Central memory CD8-positive, alpha-beta T cell (primary cell): Measurements from ENCODE around the gene NEURL2.
A peak's percentile ranks its signal among the peaks of the same experiment; 100 is the strongest.

Experiments
- ATAC-seq: fragments of 150-1000 bp; cut with Tn5 transposase; replicated peaks from 2 replicates; pipeline ENCODE4 v1.10.0; 2022; ENCODE audit warnings: mild to moderate bottlenecking, moderate FRiP score, moderate number of reproducible peaks; ENCODE audit not compliant: poor library complexity, severe bottlenecking; ENCODE audit errors: extremely low read depth
- DNase-seq, 2 donors: peaks; one replicate each; pipeline ENCODE4 v3.0.0; 2021; ENCODE audit warnings: low spot score in 2 of 2
- H3K27ac Mint-ChIP-seq: one replicate; pipeline ENCODE4 v1.8.0; 2022; ENCODE audit warnings: low read depth, mild to moderate bottlenecking, moderate library complexity, mixed read lengths
- H3K27me3 Mint-ChIP-seq: one replicate; pipeline ENCODE4 v1.8.0; 2022; ENCODE audit warnings: mixed read lengths
- H3K36me3 Mint-ChIP-seq: one replicate; pipeline ENCODE4 v1.8.0; 2022; ENCODE audit warnings: mild to moderate bottlenecking, moderate library complexity, mixed read lengths; ENCODE audit not compliant: insufficient read depth
- H3K4me1 Mint-ChIP-seq: one replicate; pipeline ENCODE4 v1.8.0; 2022; ENCODE audit warnings: mixed read lengths
- H3K4me3 Mint-ChIP-seq: one replicate; pipeline ENCODE4 v1.8.0; 2022; ENCODE audit warnings: mild to moderate bottlenecking, moderate library complexity, mixed read lengths
- H3K9me3 Mint-ChIP-seq: one replicate; pipeline ENCODE4 v1.8.0; 2022; ENCODE audit warnings: mixed read lengths

NEURL2 gene

GRCh38 chr20:45927071-45927878 is 36.3 kb upstream of the NEURL2 start:
- no peak overlapping the region for H3K27ac Mint-ChIP-seq
- ATAC-seq (no peak), DNase-seq (no peak)
- no peaks in the 10 kb centered on the region for H3K9me3 Mint-ChIP-seq
- no peak overlapping the region for H3K4me3 Mint-ChIP-seq
- peaks cover 4% of the 10 kb centered on the region for H3K36me3 Mint-ChIP-seq
- H3K27me3 Mint-ChIP-seq = no peaks in the 10 kb centered on the region
- H3K4me1 Mint-ChIP-seq = peaks cover 5% of the 10 kb centered on the region

DNA sequence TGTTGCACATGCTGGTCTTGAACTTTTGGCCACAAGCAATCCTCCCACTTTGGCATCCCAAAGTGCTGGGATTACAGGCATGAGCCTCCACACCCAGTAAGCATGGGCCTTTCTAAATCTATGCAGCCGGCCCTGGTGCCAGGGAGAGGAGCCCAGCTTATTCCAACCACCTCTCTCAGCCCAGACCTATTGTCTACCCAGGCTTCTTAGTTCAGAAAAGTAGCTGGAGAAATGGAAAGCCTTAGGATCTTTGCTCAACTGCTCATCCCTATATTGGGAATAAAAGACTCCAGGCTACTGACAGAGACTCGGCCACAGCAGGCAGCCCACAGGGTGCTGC is 35.7 kb upstream of the NEURL2 start:
- DNase-seq = no peak
- no peaks in the 10 kb centered on the region for H3K9me3 Mint-ChIP-seq

DNA sequence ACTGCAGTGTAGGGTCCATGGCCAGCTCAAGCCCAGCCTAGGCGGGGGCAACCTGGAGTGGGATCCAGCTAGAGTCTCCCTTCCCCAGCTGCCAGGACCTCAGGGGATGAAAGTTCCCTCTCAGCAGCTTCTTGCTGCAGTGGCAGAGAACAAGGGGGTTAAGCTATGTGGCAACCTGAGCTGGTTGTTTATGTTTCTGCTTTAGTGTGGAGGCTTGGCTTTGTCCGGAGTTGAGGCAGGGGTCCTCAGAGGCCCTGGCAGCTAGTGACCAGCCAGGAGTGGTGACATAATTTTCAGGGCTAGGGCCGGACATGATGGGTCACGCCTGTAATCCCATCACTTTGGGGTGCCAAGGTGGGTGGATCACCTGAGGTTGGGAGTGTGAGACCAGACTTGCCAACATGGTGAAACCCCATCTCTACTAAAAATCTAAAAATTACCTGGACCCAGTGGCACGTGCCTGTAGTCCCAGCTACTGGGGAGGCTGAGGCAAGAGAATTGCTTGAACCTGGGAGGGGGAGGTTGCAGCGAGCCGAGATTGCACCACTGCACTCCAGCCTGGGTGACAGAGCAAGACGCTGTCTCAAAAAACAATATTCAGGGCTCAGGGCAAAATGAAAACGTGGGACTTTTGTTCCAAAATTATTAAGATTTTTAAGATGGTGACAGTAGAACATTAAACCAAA is 35.0 kb upstream of the NEURL2 start:
- DNase-seq (no peak), ATAC-seq (no peak)
- H3K27me3 Mint-ChIP-seq = peaks cover 13% of the 10 kb centered on the region
- H3K9me3 Mint-ChIP-seq = no peaks in the 10 kb centered on the region
- H3K4me1 Mint-ChIP-seq = peaks cover 5% of the 10 kb centered on the region
- no peak overlapping the region for H3K4me3 Mint-ChIP-seq
- peaks cover 4% of the 10 kb centered on the region for H3K36me3 Mint-ChIP-seq
- peak overlapping the region; percentile 57 for H3K27ac Mint-ChIP-seq

More for the DNA sequence above, 35.7 kb upstream of the NEURL2 start:
- Mint-ChIP-seq H3K36me3 (peaks cover 4% of the 10 kb centered on the region), H3K4me1 (peaks cover 5% of the 10 kb centered on the region), H3K4me3 (no peak overlapping the region), H3K27ac (no peak overlapping the region), H3K27me3 (peaks cover 5% of the 10 kb centered on the region)
- ATAC-seq = no peak

DNA sequence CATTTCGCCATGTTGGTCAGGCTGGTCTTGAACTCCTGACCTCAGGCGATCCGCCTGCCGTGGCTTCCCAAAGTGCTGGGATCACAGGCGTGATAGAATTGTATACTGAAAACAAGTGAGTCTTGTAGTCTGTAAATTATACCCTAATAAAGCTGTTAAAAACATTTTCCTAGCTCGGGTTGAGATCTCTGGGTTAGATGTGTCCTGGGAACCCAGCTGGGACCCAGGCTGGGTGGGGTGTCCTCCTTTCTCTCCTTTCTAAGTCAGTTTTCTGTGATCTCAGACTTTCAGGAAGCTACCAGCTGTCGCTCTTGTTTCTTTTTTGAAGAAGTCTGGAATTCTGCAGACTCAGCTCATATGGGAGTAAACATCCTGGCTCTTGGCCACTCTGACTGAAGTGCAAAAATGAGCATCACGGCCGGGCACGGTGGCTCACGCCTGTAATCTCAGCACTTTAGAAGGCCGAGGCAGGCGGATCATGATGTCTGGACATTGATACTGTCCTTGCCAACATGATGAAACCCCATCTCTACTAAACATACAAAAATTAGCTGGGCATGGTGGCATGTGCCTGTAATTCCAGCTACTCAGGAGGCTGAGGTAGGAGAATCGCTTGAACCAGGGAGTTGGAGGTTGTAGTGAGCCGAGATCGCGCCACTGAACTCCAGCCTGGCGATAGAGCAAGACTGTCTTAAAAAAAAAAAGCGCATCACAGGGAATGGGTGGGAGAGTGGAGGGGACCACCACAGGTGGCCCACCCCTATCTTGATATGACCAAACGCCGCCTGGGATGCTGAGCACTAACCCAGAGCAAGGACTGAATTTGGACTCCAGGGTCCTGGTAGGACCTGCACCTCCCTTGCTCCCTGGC is 33.6 kb upstream of the NEURL2 start:
- H3K4me1 Mint-ChIP-seq = peaks cover 5% of the 10 kb centered on the region
- DNase-seq (no peak), ATAC-seq (no peak)
- H3K4me3 Mint-ChIP-seq = no peak overlapping the region
- H3K27ac Mint-ChIP-seq = no peak overlapping the region
- H3K36me3 Mint-ChIP-seq = peaks cover 4% of the 10 kb centered on the region
- H3K27me3 Mint-ChIP-seq = peaks cover 26% of the 10 kb centered on the region
- no peaks in the 10 kb centered on the region for H3K9me3 Mint-ChIP-seq

DNA sequence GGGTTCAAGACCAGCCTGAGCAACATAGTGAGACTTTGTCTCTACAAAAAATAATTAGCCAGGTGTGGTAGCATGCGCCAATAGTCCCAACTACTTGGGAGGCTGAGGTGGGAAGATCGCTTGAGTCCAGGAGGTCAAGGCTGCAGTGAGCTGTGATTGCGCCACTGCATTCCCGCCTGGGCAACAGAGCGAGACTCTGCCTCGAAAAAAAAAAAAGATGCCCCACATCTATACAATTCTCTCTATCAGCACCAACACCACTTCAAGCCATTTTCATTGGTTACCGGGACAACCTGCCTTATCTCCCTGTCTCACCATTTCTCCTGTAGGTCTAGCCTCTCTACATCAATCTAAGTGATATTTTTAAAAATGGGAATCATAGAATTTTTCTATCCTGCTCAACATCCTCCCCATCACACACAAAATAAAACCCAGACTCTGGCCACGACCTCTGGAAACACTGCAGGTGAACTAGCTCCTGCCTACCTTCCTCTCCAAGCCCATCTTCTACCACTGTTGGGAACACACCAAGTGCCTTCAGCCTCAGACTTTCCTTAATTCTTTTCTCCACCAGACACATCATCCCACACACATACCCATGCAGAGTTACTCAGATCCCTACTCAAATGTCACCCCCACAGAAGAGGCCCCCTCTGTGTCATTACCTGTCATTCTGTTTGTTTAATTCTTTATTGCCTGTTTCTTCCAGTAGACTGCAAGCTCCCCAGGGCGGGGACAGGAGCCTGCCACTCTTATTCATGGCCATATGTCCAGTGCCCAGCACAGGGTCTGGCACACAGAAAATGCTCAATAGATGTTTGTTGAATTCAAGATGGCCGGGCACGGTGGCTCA is 30.6 kb upstream of the NEURL2 start:
- ATAC-seq (no peak), DNase-seq (no peak)
- Mint-ChIP-seq H3K27ac (no peak overlapping the region), H3K4me3 (no peak overlapping the region), H3K4me1 (no peaks in the 10 kb centered on the region), H3K9me3 (no peaks in the 10 kb centered on the region), H3K36me3 (peaks cover 2% of the 10 kb centered on the region), H3K27me3 (peaks cover 47% of the 10 kb centered on the region)

GRCh38 chr20:45920462-45921336 is 29.7 kb upstream of the NEURL2 start:
- H3K36me3 Mint-ChIP-seq = peaks cover 2% of the 10 kb centered on the region
- ATAC-seq (no peak), DNase-seq (no peak)

DNA sequence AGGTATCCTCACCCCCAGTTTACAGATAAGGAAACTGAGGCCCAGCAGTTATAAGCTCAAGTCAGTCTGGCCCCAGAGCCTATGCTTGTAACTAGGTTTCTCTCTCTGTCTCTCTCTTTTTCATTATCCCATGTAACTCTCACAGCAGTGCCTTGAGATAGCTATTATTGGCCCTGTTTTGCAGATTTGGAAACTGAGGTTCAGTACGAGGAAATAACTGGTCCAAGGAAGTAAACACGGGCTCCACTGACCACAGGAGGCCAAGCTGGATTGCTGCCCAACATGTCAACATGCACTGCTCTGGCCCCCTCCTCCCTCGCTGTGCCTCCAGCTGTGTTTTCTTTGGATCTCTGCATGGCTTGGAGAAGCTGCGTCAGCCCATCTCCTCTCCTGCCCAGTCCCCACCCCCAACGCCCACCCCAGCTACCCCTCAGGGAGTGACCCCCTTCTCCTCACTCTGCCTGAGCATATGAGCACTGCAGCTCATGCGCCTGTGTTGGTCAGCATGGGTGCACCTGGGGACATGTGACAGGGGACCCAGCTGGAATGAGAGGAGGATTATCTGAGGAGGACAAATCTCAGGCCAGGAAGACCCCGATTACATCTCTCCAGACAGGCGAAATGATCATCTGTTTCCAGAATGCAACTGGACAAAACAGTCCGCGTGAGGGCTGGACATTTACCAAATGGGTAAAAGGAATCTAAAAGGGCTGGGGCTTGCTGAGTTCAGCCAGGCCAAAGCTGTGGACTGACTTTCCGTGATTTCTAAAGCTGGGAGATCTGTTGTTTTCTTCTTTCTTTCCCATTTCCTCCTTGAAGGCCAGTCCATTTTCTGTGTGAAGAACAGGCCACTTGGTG is 28.8 kb upstream of the NEURL2 start:
- Mint-ChIP-seq H3K27ac (no peak overlapping the region), H3K27me3 (peaks cover 61% of the 10 kb centered on the region), H3K9me3 (no peaks in the 10 kb centered on the region), H3K4me1 (no peaks in the 10 kb centered on the region), H3K36me3 (peaks cover 2% of the 10 kb centered on the region), H3K4me3 (no peak overlapping the region)
- DNase-seq = no peak
- ATAC-seq = no peak

More at GRCh38 chr20:45920462-45921336, 29.7 kb upstream of the NEURL2 start:
- Mint-ChIP-seq H3K4me3 (no peak overlapping the region), H3K4me1 (no peaks in the 10 kb centered on the region), H3K27me3 (peaks cover 56% of the 10 kb centered on the region), H3K9me3 (no peaks in the 10 kb centered on the region), H3K27ac (no peak overlapping the region)

GRCh38 chr20:45918779-45919537 is 27.9 kb upstream of the NEURL2 start:
- H3K27me3 Mint-ChIP-seq = peaks cover 68% of the 10 kb centered on the region
- H3K4me1 Mint-ChIP-seq = no peaks in the 10 kb centered on the region
- ATAC-seq (no peak), DNase-seq (no peak)
- H3K36me3 Mint-ChIP-seq = peaks cover 5% of the 10 kb centered on the region
- H3K4me3 Mint-ChIP-seq = no peak overlapping the region
- no peak overlapping the region for H3K27ac Mint-ChIP-seq
- H3K9me3 Mint-ChIP-seq = no peaks in the 10 kb centered on the region

- peaks cover 68% of the 10 kb centered on the region for H3K27me3 Mint-ChIP-seq
- no peak overlapping the region for H3K4me3 Mint-ChIP-seq
- ATAC-seq = no peak
- H3K36me3 Mint-ChIP-seq = peaks cover 5% of the 10 kb centered on the region
- H3K27ac Mint-ChIP-seq = no peak overlapping the region
- H3K9me3 Mint-ChIP-seq = no peaks in the 10 kb centered on the region
- no peaks in the 10 kb centered on the region for H3K4me1 Mint-ChIP-seq
- no peak for DNase-seq
These were observed 27.3 kb upstream of the NEURL2 start for GRCh38 chr20:45918182-45918737.

DNA sequence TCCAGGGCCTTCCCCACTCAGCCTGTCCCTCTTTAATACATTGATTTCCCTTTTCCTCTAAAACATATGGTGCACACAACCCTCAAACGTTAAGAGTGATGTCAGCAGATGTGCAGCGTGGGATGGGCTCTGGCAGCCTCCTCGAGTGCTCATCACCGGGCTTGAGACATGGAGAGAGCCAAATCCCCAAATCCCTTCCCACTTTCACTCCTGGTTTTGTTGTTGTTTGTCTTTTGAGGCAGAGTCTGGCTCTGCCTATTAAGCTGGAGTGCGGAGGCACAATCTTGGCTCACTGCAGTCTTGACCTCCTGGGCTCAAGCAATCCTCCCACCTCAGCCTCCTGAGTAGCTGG is 26.8 kb upstream of the NEURL2 start:
- H3K4me3 Mint-ChIP-seq = no peak overlapping the region

More for the DNA sequence above, 26.8 kb upstream of the NEURL2 start:
- H3K4me1 Mint-ChIP-seq = no peaks in the 10 kb centered on the region
- H3K27ac Mint-ChIP-seq = no peak overlapping the region
- H3K27me3 Mint-ChIP-seq = peaks cover 68% of the 10 kb centered on the region
- H3K9me3 Mint-ChIP-seq = no peaks in the 10 kb centered on the region
- no peak for DNase-seq
- peaks cover 5% of the 10 kb centered on the region for H3K36me3 Mint-ChIP-seq
- ATAC-seq = no peak
